Endothelial cell of umbilical vein (primary cell): Measurements from ENCODE around the gene PEX7. TPM values are rescaled to one million over a fixed set of nuclear protein-coding genes. Genes with fewer than 3 reads are reported as not detected.

ENCODE experiments used
- BruUV-seq: library from RNA; stranded (reverse); fragments of 400-500 nt; replicated peaks from 2 replicates; lab custom pipeline; 2021; lab: Mats Ljungman, UMichigan
- CTCF ChIA-PET: fragments of 300-600, 350-600 bp; sonication (Branson Sonifier 250); formaldehyde crosslinking; loops from one replicate; lab custom pipeline; 2021; ENCODE audit warnings: antibody characterized with exemption, inconsistent platforms; lab: Charles Lee
- POLR2A ChIA-PET: fragments of 300-600, 350-600 bp; sonication (Branson Sonifier 250); formaldehyde crosslinking; loops from one replicate; lab custom pipeline; 2021; ENCODE audit warnings: antibody characterized with exemption, inconsistent platforms; lab: Charles Lee
- DNase-seq: peaks from one replicate; pipeline ENCODE4 v3.0.0-alpha.2; 2011; ENCODE audit warnings: low read depth, low spot score
- FAIRE-seq: peaks from 2 replicates; lab custom pipeline; 2011; peaks lifted over from hg19 to GRCh38; lab: Jason Lieb, UNC
- H2AFZ ChIP-seq: 2 replicates; pipeline ENCODE4 v1.6.0; 2012; ENCODE audit warnings: low read depth, low read length, control low read depth, inconsistent platforms
- H3K27ac ChIP-seq: 2 replicates; pipeline ENCODE4 v1.5.1; 2011; ENCODE audit warnings: low read depth, mild to moderate bottlenecking, control low read depth, low read length, moderate library complexity; ENCODE audit not compliant: insufficient read depth
- H3K27me3 ChIP-seq, 2 experiments: 2 replicates each; pipeline versions ENCODE4 v1.6.0 to v1.6.1; 2011; ENCODE audit warnings: low read length in 2 of 2, mixed read lengths in 1 of 2; ENCODE audit not compliant: control insufficient read depth in 2 of 2, insufficient read depth in 2 of 2
- H3K36me3 ChIP-seq, 2 experiments: 2 replicates in 1 of 2; 3 replicates in 1 of 2; pipeline ENCODE4 v1.5.1; 2011; ENCODE audit warnings: low read length in 2 of 2, mild to moderate bottlenecking in 1 of 2, moderate library complexity in 1 of 2; ENCODE audit not compliant: control insufficient read depth in 2 of 2, insufficient read depth in 2 of 2; ENCODE audit errors: extremely low read depth in 1 of 2
- H3K4me1 ChIP-seq: 3 replicates; pipeline ENCODE4 v1.5.1; 2011; ENCODE audit warnings: mild to moderate bottlenecking, low read length; ENCODE audit not compliant: control insufficient read depth, insufficient read depth; ENCODE audit errors: extremely low read depth
- H3K4me2 ChIP-seq: 2 replicates; pipeline ENCODE4 v1.6.1; 2011; ENCODE audit warnings: low read length, control low read depth, mixed read lengths; ENCODE audit not compliant: insufficient read depth
- H3K4me3 ChIP-seq, 3 experiments: fragments of 200-600 bp in 1 of 3; sonication (generic), shearing (Covaris generic) in 1 of 3; replicated peaks in 1 of 3; 2 replicates each; pipeline ENCODE4 v1.5.1; 2011 to 2016; ENCODE audit warnings: control low read depth in 3 of 3, low read length in 3 of 3, mild to moderate bottlenecking in 2 of 3, inconsistent platforms in 1 of 3, low read depth in 1 of 3, moderate library complexity in 1 of 3; ENCODE audit not compliant: insufficient read depth in 1 of 3
- H3K79me2 ChIP-seq: 2 replicates; pipeline ENCODE4 v1.6.0; 2012; ENCODE audit warnings: low read length, inconsistent platforms; ENCODE audit not compliant: control insufficient read depth, insufficient read depth
- H3K9ac ChIP-seq: replicated peaks from 2 replicates; pipeline ENCODE3; 2011; ENCODE audit warnings: low read length, control low read depth; ENCODE audit not compliant: insufficient read depth; ENCODE audit errors: extremely low read depth
- H3K9me1 ChIP-seq: replicated peaks from 3 replicates; pipeline ENCODE4 v1.6.0; 2011; ENCODE audit warnings: mild to moderate bottlenecking, low read length; ENCODE audit not compliant: control insufficient read depth, insufficient read depth; ENCODE audit errors: extremely low read depth
- H3K9me3 ChIP-seq: replicated peaks from 2 replicates; pipeline ENCODE4 v1.5.1; 2012; ENCODE audit warnings: low read length, inconsistent platforms; ENCODE audit not compliant: control insufficient read depth, insufficient read depth
- H4K20me1 ChIP-seq: replicated peaks from 2 replicates; pipeline ENCODE3; 2011; ENCODE audit warnings: mild to moderate bottlenecking, low read length; ENCODE audit not compliant: control insufficient read depth, insufficient read depth; ENCODE audit errors: extremely low read depth
- CTCF ChIP-seq, 2 donors: IDR thresholded peaks; 1 replicate in 1 of 2; 2 replicates in 1 of 2; pipeline ENCODE4 v1.5.1; 2011; ENCODE audit warnings: low read length in 2 of 2, mild to moderate bottlenecking in 2 of 2, moderate library complexity in 2 of 2, control low read depth in 1 of 2, inconsistent platforms in 1 of 2, low read depth in 1 of 2; ENCODE audit not compliant: insufficient read depth in 1 of 2; ENCODE audit errors: extremely low read depth in 1 of 2
- EZH2 ChIP-seq: IDR thresholded peaks from 2 replicates; pipeline ENCODE4 v1.6.1; 2012; ENCODE audit warnings: borderline replicate concordance, low read depth, mild to moderate bottlenecking, moderate library complexity, low read length, inconsistent platforms; ENCODE audit not compliant: severe bottlenecking
- FOS ChIP-seq: IDR thresholded peaks from 2 replicates; pipeline ENCODE4 v1.6.1; 2011; ENCODE audit warnings: mild to moderate bottlenecking, low read length, moderate library complexity, borderline replicate concordance; ENCODE audit not compliant: insufficient read depth
- GATA2 ChIP-seq: IDR thresholded peaks from 2 replicates; pipeline ENCODE4 v1.7.0; 2011; ENCODE audit warnings: low read depth, mild to moderate bottlenecking, moderate library complexity, mixed read lengths, low read length; ENCODE audit not compliant: insufficient read length, insufficient read depth
- JUN ChIP-seq: IDR thresholded peaks from 2 replicates; pipeline ENCODE4 v1.6.1; 2011; ENCODE audit warnings: borderline replicate concordance, low read depth; ENCODE audit not compliant: insufficient read length, insufficient read depth
- MAX ChIP-seq: IDR thresholded peaks from 2 replicates; pipeline ENCODE4 v1.6.1; 2011; ENCODE audit not compliant: insufficient read depth, insufficient read length
- MYC ChIP-seq: IDR thresholded peaks from one replicate; pipeline ENCODE4 v1.6.1; 2011; ENCODE audit warnings: mild to moderate bottlenecking, low read depth, low read length
- POLR2A ChIP-seq: IDR thresholded peaks from 2 replicates; pipeline ENCODE4 v1.6.1; 2012; ENCODE audit warnings: low read depth, mild to moderate bottlenecking, control low read depth, low read length
- POLR2AphosphoS5 ChIP-seq: IDR thresholded peaks from 2 replicates; pipeline ENCODE4 v1.6.1; 2012; ENCODE audit warnings: low read depth, mild to moderate bottlenecking, control low read depth, low read length, moderate library complexity; ENCODE audit not compliant: insufficient read depth
- dilution Hi-C: fragments of 300-500 bp; cut with MboI; formaldehyde crosslinking; loops from one replicate; pipeline ENCODE4 v1.15.0; 2019; ENCODE audit warnings: low sequenced_read_pairs; ENCODE audit not compliant: extremely low pct_ligation_motif_present
- intact Hi-C: fragments of 100-400 bp; cut with micrococcal nuclease; formaldehyde crosslinking; loops from one replicate; pipeline ENCODE4 v1.10.0; 2022
- polyA plus RNA-seq, 4 experiments: library from polyadenylated mRNA; depleted of rRNA in 3 of 4; stranded (reverse) in 3 of 4; unstranded in 1 of 4; fragments of >200 nt; gene quantifications; 2 replicates each; pipeline versions ENCODE4 v1.2.1 to v1.2.3, GENCODE V29; 2011 to 2012; ENCODE audit warnings: missing spikeins in 1 of 4
- total RNA-seq: library from RNA; stranded (reverse); gene quantifications from 2 replicates; pipeline ENCODE4 v1.2.3, GENCODE V29; 2021

PEX7 gene
- total and polyA plus RNA-seq, 2 donors (not counting 3 experiments of a cell fraction or from before 2014, with no cell fraction given), result 3.7 to 5.7 TPM

- Histone ChIP-seq H3K27me3 (no peaks in the 10 kb centered on the region), H3K4me1 (no peaks in the 10 kb centered on the region), H3K27ac (no peak overlapping the region), H3K4me2 (no peak overlapping the region), H3K79me2 (no peaks in the 10 kb centered on the region), H3K36me3 (no peaks in the 10 kb centered on the region), H3K4me3 (no peak overlapping the region), H3K9ac (no peak overlapping the region), H4K20me1 (no peaks in the 10 kb centered on the region), H3K9me1 (no peaks in the 10 kb centered on the region), H2AFZ (no peak overlapping the region), H3K9me3 (no peaks in the 10 kb centered on the region)
- no peak for FAIRE-seq
- intact Hi-C loops, result no loop called here
- ChIA-PET CTCF (interaction anchor here (2.2 kb wide), 1 partner anchor 18 kb away, joined by 6 read pairs; no protein-coding TSS in a partner anchor), POLR2A (no interaction called here)
- BruUV-seq, result no TSS peak
- dilution Hi-C loops, result no loop called here
- no peak for TF ChIP-seq GATA2
- TF ChIP-seq POLR2A, result no peak
- TF ChIP-seq POLR2AphosphoS5, result no peak
- no peak for TF ChIP-seq CTCF (IDR thresholded peaks at IDR 0.05; ENCODE audit: extremely low read depth in 1 of 2, insufficient read depth in 1 of 2, low read depth in 1 of 2, low read length in 2 of 2)
- no peak for TF ChIP-seq JUN
- TF ChIP-seq FOS, result no peak
- no peak for DNase-seq
Measured at GRCh38 chr6:136863752-136864151, 41.4 kb downstream of the PEX7 start.

- Histone ChIP-seq H3K4me2 (no peak overlapping the region), H3K4me3 (no peak overlapping the region), H2AFZ (no peak overlapping the region), H3K4me1 (no peaks in the 10 kb centered on the region), H4K20me1 (no peaks in the 10 kb centered on the region), H3K36me3 (no peaks in the 10 kb centered on the region), H3K9me3 (no peaks in the 10 kb centered on the region), H3K27me3 (no peaks in the 10 kb centered on the region), H3K9me1 (no peaks in the 10 kb centered on the region), H3K9ac (no peak overlapping the region), H3K79me2 (no peaks in the 10 kb centered on the region), H3K27ac (no peak overlapping the region)
- intact Hi-C loops, result no loop called here
- DNase-seq, result no peak
- no TSS peak for BruUV-seq
- TF ChIP-seq EZH2 (no peak), MAX (no peak), JUN (no peak), GATA2 (no peak), POLR2A (no peak), MYC (no peak), POLR2AphosphoS5 (no peak), FOS (no peak), CTCF (IDR thresholded peaks at IDR 0.05; ENCODE audit: extremely low read depth in 1 of 2, insufficient read depth in 1 of 2, low read depth in 1 of 2, low read length in 2 of 2) (no peak)
- dilution Hi-C loops, result no loop called here
- CTCF ChIA-PET, result interaction anchor here (0.8 to 2.2 kb wide), 2 partner anchors 19 to 60 kb away, joined by 3 to 6 read pairs; no protein-coding TSS in a partner anchor
- no peak for FAIRE-seq
- POLR2A ChIA-PET, result interaction anchor here (0.6 kb wide), 1 partner anchor 165 kb away, joined by 3 read pairs; no protein-coding TSS in a partner anchor
Measured at GRCh38 chr6:136864676-136865075, 42.3 kb downstream of the PEX7 start.
